ENCODE data around the gene CPNE7.
A peak's percentile ranks its signal among the peaks of the same experiment; 100 is the strongest.

CPNE7 gene

DNA sequence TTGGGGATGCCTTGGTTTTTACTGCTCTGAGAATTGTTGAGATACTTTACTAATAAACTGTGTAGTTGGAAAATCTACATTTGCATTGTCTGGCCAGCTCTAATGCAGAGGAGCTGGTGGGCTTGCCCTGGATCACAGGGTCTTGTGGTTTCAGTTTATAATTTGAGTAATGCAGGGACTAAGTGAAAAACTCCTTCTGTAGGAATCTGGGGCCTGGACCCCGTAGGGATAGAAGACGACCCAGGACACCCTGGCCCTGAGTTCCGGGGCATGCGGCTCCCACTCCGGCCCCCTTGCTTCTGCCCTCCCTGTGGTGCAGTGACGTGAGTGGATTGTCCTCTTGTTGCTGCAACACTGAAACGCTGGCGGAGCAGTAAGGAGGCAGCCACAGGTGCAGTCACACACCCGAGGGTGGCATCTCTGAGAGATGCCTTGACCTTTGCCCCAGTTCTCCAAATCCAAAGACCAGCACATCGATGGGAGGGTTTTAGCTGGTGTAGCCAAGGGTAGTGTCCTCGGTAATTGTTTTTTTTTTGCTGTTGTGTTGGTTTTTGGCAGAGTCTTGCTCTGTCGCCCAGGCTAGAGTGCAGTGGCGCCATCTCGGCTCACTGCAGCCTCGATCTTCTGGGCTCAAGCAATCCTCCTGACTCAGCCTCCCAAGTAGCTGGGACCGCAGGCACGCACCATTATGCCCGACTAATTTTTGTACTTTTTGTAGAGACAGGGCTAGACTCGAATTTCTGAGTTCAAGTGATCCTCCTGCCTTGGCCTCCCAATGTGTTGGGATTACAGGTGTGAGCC lies 17.7 kb upstream of the CPNE7 start:
- Histone ChIP-seq H3K9me3 (ENCODE audit: control insufficient read depth, insufficient read depth, low read depth, low read length) (no peaks in the 10 kb centered on the region), H3K4me1 (ENCODE audit: control insufficient read depth, insufficient read depth, low read length) (peaks cover under 1% of the 10 kb centered on the region; the same call in 1 of the 2 replicates), H3K27ac (ENCODE audit: extremely low read depth, low read depth, low read length) (no peak overlapping the region), H3K4me3 (ENCODE audit: low read depth, low read length) (no peak overlapping the region), H3K36me3 (ENCODE audit: control insufficient read depth in 2 of 2, insufficient read depth in 1 of 2, low read length in 2 of 2) (peaks cover 0 to 70% of the 10 kb centered on the region in 2 experiments; a peak in 2 of 3 replicates)
- no peak for TF ChIP-seq ZNF146 (tag by site-specific recombination; IDR thresholded peaks at IDR 0.05)
- TF ChIP-seq ZBTB20 (tag by site-specific recombination; IDR thresholded peaks at IDR 0.05) = 0 out of 2 replicates have a peak, but pooled peaks have one; percentile 6
- TF ChIP-seq, protein P1, sequence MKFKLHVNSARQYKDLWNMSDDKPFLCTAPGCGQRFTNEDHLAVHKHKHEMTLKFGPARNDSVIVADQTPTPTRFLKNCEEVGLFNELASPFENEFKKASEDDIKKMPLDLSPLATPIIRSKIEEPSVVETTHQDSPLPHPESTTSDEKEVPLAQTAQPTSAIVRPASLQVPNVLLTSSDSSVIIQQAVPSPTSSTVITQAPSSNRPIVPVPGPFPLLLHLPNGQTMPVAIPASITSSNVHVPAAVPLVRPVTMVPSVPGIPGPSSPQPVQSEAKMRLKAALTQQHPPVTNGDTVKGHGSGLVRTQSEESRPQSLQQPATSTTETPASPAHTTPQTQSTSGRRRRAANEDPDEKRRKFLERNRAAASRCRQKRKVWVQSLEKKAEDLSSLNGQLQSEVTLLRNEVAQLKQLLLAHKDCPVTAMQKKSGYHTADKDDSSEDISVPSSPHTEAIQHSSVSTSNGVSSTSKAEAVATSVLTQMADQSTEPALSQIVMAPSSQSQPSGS (tag by site-specific recombination; IDR thresholded peaks at IDR 0.05; ENCODE audit: low read depth) = no peak
- no peak for TF ChIP-seq ZNF529 (tag by site-specific recombination; IDR thresholded peaks at IDR 0.05; ENCODE audit: insufficient replicate concordance)
- no peak for TF ChIP-seq SP3 (tag by site-specific recombination; IDR thresholded peaks at IDR 0.05)
- ChIA-PET POLR2A (interaction anchor here (0.6 kb wide), 1 partner anchor 311 kb away, joined by 4 read pairs; no protein-coding TSS in a partner anchor), CTCF (interaction anchor here (0.6 to 1.6 kb wide), 10 partner anchors 9 to 308 kb away, joined by 3 to 6 read pairs (median 4); no protein-coding TSS in a partner anchor)

- ChIA-PET POLR2A (no interaction called here), CTCF (no interaction called here)
- peak within 1 kb of the TSS; percentile 100 for H3K27ac ChIP-seq (ENCODE audit: extremely low read depth, low read depth, low read length)
- H3K36me3 ChIP-seq (ENCODE audit: control insufficient read depth in 2 of 2, insufficient read depth in 1 of 2, low read length in 2 of 2) = peaks cover 5 to 66% of the 10 kb centered on the region in 2 experiments; a peak in 2 of 3 replicates
- peak within 1 kb of the TSS; percentile 67 for H3K4me3 ChIP-seq (ENCODE audit: low read depth, low read length)
- peaks cover 9% of the 10 kb centered on the region for H3K4me1 ChIP-seq (ENCODE audit: control insufficient read depth, insufficient read depth, low read length)
- H3K9me3 ChIP-seq (ENCODE audit: control insufficient read depth, insufficient read depth, low read depth, low read length) = no peaks in the 10 kb centered on the region
- TF ChIP-seq GLI4 (tag by site-specific recombination; IDR thresholded peaks at IDR 0.05) = no peak
- TF ChIP-seq ZNF837 (tag by site-specific recombination; IDR thresholded peaks at IDR 0.05) = no peak
- TF ChIP-seq INSM2 (tag by site-specific recombination; IDR thresholded peaks at IDR 0.05) = no peak
- no peak for TF ChIP-seq ZBTB10 (tag by site-specific recombination; IDR thresholded peaks at IDR 0.05)
- no peak for TF ChIP-seq ZNF23 (tag by site-specific recombination; IDR thresholded peaks at IDR 0.05; ENCODE audit: borderline replicate concordance)
- TF ChIP-seq KLF1 (tag by site-specific recombination; IDR thresholded peaks at IDR 0.05) = 0 out of 2 replicates have a peak, but pooled peaks have one; percentile 8
- no peak for TF ChIP-seq EGR2 (tag by site-specific recombination; IDR thresholded peaks at IDR 0.05; ENCODE audit: low read depth)
- TF ChIP-seq ZNF677 (tag by site-specific recombination; IDR thresholded peaks at IDR 0.05) = no peak
- TF ChIP-seq ZNF391 (tag by site-specific recombination; IDR thresholded peaks at IDR 0.05; ENCODE audit: borderline replicate concordance, low read depth) = peak; percentile 65; the same call in 1 of the 2 replicates
- peak; percentile 94 for TF ChIP-seq ZNF76 (tag by site-specific recombination; IDR thresholded peaks at IDR 0.05; ENCODE audit: borderline replicate concordance, low read depth)
- no peak for TF ChIP-seq ZNF558 (tag by site-specific recombination; IDR thresholded peaks at IDR 0.05)
- 0 out of 2 replicates have a peak, but pooled peaks have one; percentile 18 for TF ChIP-seq ZNF768 (tag by site-specific recombination; IDR thresholded peaks at IDR 0.05)
- TF ChIP-seq PRDM10 (tag by site-specific recombination; IDR thresholded peaks at IDR 0.05) = no peak; the same call in 1 of the 2 replicates
- no peak for TF ChIP-seq ZNF704 (tag by site-specific recombination; IDR thresholded peaks at IDR 0.05)
- TF ChIP-seq ZNF366 (tag by site-specific recombination; conservative IDR thresholded peaks at IDR 0.05) = no peak
- TF ChIP-seq ZNF211 (tag by site-specific recombination; IDR thresholded peaks at IDR 0.05; ENCODE audit: low read depth) = no peak
Measured at GRCh38 chr16:89560378-89561141, 15.0 kb upstream of the CPNE7 start, which contains the start of gene RPL13. Gene RPL13, plus strand, starts transcription at chr16:89560682. Its CDS starts 278 bp downstream, at chr16:89560960.

All from HEK293 (cell line).